Stimulated activated CD8-positive, alpha-beta memory T cell treated with anti-CD3 and anti-CD28 coated beads, Interleukin-4, amount 100 ng/mL, for 24 hours (primary cell): ENCODE data around the gene DAB2IP.

Source experiments
- DNase-seq: peaks from one replicate; pipeline ENCODE4 v3.0.0-alpha.2; 2020; ENCODE audit warnings: low read depth

DAB2IP gene

DNA sequence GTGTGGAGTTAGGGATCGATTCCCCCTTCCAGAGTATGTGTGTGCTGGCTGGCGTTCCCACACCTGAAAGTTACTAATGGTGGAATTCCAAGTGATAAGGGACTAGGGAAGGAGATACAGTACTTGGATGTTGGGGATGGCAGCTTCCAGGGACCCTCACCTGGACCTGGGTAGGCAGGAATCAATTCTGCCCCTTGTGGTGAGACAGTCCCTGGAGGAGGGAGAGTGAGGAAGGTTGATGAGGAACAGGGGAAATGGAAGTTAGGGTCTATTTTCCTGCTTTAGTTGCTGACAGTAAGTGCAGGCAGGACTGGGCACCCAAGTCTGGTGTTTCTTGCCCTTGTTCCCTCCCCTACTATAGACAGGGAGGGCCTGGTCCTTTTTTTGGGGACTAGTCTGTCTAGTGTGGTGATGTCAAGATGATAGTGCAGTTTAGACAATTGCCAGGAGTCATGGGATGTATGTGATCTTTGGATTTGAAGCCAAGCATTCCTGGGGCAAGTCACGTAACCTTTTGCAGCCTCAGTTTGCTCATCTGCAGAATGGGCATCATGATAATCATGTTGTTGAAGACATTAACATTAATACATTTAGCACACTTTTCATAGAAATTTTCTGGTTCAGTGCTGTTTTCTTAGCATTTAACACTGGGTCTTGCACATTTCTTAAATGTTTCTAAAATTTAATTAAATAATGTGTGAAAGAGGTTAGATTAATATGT lies 51.7 kb downstream of the DAB2IP start:
- no peak for DNase-seq

DNA sequence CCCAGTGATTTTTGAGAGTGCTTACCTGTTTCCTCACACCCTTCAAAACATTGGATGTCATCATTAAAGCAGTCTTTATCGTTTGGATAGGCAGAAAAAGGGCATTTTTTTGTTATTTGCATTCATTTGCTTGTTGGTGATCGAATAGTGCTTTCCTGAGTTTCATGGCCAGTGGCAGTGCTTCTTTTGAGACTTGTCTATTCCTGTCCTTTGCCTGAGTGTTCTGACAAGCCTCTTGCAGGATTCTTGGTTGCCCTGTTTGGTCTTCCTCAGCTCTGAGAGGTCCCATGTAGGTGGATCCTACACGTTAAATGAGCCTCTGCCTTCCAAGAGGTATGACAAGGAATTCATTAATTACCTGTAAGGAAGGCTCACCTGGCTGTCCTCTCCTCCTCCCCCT lies 52.8 kb downstream of the DAB2IP start:
- no peak for DNase-seq

DNA sequence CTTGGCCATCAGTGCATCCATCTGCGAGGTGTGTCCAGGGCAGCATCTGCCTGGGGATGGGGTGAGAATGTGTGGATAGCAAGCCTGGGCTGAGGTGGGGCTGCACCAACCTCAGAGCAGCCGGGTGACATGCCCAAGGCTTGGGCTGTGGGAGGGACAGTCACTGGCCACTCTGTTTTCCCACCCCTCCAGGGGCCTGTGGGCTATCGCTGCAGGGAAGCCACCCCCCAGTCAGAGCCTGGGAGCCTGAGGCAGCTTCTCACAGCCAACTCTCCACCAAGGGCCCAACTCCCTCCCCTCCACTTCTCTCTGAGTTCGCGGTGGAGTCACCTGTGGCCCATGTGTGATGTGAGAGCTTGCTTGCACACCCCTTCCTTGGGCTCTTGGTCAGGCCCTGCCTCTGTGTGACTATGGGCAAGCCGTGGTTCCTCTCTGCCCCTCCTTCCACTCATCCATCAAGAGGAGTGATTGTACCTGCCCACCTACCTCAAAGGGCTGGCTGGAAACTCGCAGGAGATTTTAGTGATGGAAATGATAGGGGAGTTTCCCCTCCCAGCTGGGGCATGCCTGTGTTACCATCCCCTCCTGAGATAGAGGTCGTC lies 54.8 kb downstream of the DAB2IP start:
- no peak for DNase-seq

DNA sequence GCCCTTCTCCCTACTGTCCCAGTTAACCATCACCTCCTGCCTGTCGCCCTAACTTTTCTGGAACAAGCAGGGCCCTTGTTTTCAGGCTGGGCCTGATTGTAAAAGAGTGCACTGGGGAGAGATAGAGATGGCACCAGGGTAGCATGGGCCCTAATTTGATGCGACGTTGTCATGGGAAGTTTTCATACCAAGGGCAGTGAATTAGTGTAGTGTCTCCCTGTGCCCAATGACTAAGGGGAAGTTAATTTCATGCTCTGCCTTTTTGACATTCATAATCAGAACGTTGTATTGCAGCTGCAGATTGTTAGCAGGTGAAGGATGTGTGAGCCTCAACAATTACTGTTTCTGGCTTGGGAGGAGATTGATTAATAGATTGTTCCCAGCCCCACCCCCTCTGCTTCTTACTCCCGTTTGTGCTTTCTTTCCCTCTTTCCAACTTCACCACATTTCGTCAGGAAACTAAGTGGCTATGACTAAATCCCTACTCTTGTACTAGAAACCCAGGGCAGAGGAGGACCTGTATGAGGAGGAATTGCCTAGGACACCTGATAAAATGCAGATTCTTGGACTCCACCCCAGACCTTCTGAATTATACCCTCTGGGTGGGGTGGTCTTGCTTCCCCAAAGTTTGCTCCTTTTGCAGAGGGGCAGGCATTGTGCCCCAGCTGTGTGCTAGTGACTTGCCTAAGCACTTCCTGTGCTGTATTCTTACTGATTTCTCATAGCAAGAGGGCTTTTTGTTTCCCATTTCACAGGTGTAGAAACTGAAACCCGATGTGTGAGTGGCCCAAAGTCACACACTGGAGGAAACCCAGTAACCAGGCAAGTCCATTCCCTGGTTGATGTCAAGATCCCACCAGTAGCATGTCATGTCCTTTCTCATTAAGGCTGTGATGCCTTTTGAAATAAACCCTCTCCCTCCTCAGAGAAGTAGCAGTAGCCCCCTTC lies 56.3 kb downstream of the DAB2IP start:
- DNase-seq, result no peak

DNA sequence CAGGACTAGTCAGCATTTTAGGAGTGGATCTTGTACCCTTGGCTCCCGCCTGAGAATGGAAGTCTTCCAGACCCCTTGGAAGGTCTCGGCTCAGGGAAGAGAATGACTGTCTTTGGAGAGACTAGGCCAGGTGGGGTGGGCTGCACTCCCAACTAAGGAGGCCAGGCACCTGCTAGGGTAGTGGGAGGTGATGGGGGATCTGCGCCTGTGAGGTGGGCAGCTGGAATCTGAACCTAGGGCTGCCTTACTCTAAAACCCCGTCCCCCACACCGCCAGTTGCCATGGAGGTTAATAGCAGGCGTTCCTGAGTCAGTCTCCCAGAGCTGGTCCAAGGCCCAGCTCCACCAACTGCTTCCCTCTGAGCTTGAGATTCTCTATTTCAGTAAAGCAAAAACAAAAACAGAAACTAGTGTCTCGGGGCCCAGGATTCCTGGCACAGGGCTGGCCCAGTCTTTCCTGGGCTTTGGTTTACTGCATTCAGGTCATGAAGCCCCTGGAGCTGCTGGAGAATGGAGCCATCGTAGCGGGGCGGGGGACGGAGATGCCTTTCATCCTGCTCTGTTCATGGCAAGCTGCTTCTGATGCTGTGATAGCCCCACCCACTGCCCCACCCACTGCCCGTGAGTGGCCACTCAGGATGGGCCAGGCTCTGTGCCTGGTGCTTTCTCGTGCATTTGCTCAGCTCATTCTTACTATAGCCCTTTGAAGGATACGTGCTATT lies 57.5 kb downstream of the DAB2IP start:
- no peak for DNase-seq

DNA sequence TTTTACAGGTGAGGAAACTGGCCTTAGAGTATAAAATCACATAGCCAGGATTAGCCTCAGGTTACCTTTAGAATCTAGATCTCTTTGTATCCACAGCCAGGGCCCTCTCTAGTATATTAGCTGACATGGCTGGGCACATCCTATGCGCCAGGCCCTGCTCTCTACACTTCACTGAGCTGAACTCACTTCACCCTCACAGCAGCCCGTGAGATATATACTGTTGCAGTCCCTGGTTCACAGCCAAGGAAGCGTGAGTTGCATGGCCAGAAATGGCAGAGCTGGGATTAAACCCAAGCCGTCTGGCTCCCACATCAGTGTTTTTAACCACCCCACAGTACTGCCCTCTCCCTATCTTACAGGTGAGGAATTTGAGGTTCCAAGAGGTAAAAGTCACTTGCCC lies 58.4 kb downstream of the DAB2IP start:
- DNase-seq, result no peak

DNA sequence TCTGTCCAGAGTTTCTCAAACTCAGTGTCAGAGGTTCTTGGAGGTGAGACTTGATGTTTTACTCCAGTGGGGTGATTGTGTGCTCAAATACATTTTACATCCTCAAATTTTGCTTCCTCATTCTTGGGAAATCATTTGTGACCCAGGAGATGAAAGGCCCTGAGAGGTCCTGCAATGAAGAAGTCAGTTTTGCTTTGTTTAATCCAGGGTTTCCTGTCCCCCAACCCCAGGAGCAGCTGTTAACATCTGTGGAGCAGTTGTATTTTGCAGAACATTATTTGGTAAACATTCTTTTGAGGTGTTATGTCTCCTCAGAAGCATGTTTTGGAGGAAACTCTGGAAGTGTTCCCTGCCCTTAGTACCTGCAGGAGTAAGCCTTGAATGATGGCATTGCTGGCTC lies 59.8 kb downstream of the DAB2IP start:
- DNase-seq, result no peak

DNA sequence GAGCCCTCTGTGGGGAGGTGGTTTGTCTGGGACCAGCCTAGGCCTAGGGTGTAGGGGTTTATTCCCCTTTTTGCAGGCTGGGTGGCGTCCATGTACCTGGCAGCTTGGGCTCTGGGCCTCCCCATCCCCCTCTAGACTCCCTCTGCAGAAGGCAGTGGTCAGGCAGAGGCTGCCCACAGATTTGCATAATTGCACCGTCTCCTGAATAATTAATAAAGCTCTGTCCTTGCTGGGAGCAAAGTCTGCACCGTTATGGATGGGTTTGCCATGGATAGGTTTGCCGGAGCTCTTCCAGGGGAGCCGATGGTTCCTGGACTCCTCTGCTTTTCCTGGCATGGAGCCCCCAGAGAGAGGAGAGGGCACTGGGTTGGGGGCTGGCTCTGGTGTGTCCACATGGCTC lies 60.4 kb downstream of the DAB2IP start:
- DNase-seq, result no peak

DNA sequence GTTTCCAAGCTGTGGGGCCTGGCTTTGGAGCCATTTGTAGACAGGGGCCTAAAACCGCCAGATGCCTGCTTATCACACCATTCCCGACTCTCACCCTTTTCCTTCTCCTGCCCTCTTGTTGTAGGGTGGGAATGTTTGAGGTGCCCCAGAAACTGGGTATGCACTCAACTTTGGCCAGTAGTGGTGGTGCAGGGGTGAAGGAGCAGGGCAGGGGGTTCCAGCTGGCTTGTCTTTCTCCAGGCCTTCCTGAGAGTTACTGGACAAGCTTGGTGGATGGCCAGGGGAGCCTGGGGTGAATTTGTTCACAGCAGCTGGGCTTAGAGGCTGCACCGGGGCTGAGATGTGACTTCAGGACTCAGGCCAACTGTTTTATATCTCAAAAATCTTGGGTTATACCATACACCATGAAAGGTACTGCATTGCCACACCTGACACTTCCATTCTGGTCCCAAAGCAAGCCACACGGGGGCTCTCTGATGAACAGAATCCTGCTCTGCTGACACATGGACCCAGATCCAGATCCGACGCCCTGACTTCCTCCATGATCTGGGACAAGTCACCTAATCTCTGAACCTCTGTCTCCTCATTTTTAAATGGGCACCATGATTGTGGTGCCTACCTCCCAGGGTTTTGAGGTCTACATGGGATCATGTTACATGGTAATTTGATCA lies 62.1 kb downstream of the DAB2IP start:
- DNase-seq, result no peak

DNA sequence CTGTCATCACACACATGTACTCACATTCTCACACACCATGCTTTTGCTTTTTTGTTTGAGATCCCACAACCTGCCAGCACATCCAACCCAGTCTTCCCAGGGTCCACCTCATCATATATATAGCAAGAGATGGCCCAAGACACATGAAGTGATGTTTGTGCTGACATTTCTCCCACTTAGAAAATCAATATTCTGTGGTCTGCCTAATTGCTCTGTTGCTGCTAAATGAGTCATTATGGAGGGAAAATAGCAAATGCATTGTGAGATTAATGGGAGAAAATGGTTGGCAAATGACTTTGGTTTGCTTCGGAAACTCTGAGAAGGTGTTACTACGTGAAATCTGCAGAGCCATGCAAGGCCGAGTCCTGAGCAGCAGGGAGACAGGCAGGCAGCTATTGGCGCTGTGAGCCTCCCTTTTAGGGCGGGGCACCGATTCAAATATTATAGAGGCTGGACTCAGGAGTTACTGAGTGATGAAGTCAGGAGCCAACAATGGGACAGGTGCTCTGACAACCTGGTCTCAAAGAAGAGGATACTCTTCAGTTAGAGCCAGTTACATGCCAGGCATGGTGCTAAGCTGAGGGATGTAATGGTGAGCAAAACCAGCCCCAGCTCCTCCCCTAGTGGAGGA lies 62.8 kb downstream of the DAB2IP start:
- no peak for DNase-seq

DNA sequence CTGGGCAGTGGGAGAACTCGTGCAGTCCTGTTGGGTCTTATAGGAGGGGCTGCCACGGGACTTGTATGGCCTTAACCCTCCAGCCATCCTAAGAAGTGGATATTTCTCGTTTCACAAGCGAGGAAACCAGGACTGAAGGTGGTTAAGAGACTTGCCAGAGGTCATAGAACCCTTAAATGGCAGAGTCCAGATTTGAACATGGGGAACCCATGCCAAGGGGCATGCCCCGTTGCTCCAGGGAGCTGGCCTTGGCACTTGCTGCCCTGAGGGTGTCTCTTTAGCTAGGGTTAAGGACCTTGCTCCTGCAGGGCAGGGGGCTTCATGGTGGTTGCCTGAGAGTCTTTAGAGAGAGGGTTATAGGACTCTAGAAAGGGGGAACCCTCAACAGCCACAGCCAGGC lies 63.4 kb downstream of the DAB2IP start:
- DNase-seq, result no peak

DNA sequence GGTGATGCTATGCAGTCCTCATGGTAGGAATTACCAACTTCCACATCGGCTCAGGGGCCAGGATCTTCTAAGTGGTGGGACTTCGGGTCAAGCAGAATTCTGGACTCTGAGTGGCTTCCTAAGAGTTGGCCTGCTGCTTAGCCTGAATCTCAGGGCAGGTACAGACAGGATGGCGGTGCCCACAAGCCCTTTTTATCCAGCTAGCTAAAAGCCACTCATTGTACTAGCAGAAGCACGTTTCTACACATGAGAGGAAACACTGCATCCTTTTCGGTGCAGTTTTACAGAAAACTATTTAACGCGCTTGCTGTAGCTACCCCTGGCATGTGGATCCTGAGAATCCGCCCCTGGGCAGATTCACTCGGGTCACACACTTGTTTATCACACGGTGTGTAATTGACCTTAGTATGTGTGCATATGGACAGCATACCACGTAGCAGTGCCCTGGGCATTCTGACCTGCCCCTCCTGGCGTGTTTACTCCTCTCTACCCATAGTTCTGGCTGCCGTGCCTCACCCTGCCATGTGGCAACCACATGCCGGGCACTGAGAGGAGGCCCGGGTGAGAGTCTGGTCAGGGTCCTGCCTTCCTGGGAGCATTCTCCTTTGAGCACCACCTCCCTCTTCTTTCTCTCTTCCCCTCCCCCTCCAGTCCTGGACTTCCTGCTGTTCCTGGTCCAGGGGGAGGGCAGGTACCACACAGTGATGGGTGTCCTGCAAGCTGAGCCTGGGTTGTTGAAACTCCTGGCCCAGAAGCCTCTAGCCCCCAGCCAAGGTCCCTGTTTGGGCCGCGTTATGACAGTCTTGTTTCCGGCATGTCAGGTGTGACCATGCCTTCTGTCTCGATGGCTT lies 65.9 kb downstream of the DAB2IP start:
- DNase-seq, result no peak

DNA sequence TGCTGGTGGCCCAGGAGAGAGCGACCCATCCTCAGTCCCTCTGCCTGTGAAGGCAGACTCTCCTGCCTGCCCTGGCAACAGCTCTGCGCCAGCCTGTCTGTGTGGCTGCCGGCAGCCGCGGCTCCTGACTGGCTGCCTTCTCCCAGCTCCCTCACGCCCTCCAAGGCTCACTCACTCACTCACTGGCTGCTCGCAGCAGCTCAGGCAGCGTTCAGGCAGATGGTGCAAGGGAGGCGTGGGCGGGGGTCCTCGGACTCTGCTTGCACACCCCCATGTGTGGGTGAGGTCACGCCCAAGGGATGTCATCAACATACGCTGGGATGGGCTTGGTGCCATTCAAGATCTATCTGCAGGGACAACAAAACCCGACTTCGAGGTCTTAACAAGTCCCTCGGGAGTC lies 66.7 kb downstream of the DAB2IP start:
- DNase-seq, result no peak

DNA sequence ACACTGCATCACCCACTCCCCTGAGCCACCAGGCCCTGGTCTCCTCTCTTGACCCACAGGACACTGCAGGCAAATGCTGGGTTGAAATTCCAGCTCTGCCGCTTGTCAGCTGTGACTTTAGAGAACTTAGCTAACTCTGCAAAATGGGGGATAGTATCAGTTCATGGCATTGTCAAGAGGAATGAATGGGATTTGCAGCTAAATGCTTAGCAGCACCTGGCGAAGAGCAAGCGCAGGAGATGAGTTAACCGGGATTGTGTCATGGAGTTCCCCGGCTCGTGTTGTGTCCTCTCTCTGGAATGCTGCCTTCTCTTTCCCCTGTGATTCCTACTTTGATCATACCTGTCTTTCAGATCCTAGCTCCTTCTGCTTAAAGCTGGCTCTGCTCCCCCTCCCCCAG lies 67.1 kb downstream of the DAB2IP start:
- no peak for DNase-seq

DNA sequence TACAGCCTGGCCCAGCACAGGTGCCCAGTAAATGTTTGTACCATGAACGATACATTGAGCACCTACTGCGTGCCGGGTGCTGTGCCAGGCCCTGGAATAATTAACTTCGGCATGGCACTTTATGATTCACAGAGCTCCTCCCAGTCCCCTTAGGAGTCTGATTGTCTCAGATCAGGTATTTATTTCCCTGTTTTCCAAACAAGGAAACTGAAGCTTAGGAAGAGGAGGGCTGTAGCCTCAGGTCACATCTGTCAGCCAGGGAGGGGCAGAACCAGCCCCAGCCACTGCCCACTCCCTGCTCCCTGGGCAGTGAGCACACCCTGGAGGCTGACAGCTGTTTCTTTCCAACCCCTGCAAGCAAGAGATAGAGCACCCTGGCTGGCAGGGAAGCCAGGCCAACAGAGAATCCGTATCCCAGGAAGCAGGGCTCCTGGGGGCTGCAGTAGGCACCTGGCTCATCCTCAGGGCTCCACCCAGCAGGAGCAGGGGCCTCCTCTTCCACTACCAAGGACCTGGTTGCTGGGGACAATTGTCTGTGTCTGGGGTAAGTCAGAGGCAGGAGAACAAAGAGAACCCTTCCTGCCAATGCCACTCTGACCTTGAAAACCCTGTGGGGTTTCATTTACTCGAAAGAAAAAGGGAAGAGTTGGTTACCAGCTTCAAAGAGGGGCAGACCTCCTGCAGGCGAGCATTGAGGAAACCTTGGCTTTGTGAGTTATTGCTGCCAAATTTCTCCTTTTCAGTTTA lies 69.0 kb downstream of the DAB2IP start:
- no peak for DNase-seq

DNA sequence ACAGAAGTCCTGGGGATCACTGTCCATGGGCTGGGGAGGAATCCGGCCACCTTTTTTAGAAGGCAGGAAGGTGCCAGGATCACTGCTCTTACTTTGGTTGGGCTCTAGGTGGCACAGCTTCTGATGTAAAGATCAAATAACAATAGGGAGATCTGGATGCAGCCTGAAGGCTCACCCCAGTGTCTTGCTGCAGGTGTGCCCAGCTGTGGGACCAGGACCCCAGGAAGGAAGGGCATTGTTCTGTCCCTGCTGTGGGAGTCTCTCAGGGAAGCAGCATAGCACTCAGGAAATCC lies 69.6 kb downstream of the DAB2IP start:
- no peak for DNase-seq

DNA sequence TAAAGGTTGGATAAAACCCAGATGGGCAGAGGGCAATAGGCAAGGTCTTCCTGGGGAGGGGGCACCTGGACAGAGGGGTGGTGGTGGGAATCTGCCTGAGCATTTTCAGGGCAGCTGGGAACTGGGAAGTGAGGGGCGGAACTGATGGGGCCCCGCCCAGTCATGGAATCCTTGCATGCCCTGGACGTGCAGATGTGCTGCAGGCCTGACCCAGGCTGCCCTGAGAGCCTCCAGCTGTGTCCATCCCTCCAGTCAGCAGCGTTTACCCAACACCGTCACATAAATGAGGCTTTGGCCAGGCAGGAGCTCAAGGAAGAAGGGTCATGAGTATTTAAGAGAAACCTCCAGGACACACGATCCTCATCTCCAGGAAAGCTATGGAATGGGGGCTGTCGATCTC lies 70.3 kb downstream of the DAB2IP start:
- no peak for DNase-seq

DNA sequence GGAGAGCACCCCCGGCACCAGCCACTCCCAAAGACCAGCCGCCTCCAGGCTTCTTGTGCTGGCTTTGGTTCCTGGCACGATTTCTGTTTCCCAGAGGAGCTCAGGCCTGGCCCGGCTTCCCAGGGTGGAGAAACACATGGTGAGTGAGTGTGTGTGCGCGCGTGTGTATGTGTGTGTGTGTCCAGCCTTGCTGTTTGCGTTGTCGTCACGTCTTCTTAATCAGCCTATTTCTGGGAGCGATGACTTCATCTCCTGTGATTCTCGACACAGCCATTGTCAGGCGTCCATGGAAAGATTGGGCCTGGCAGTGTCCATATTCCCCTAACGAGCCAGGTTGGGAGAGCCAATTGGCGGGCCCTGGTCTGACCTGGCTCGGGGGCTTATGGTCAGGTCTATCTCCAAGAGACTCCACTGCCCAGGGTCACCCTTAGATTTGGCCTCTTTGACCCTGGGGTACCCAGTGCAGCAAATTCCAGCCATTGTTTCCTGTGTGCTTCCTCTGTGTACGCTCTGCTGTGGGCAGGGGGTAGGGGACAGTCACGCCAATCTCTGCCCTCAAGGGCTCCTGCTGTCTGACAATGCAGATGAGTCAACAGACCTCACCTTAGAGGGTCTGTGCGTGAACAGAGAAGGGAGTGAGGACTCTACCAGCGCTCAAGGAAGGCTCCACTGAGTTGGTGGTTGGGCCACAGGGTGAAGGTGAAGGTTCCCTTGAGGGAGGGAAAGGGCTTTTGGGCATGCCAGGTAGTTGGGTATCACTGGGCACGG lies 73.8 kb downstream of the DAB2IP start:
- DNase-seq, result no peak
